ENCODE measurements around the gene MAST1.

The MAST1 gene

DNA sequence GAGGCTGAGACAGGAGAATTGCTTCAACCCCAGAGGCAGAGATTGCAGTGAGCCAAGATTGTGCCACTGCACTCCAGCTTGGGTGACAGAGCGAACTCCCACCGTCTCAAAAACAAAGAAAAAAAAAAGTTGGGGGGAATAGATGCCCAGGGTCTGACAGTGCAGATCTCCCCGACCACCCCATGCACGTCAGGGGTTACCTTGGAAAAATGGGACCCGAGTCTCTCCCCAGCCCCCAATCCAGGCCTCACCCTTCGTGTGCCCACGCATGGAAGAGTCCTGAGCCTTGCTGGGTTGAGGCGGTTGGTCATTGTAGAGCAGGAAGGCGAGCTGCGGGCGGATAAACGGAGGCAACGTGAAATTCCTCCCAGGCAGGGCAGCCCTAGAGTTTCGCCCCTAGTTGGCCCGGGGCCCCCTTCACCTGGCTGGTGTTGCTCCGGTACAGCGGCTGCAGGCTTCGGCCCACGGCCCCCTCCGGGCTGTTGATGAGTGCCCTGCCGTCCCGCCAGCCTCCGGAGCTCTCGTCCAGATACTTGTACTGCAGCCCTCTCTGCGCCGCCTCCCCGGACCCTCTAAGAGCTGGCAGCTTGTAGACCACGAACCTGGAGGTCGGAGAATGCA is 42.3 kb downstream of the MAST1 start:
- 17% methylated on average over 28 of the region's 29 CpGs for WGBS

DNA sequence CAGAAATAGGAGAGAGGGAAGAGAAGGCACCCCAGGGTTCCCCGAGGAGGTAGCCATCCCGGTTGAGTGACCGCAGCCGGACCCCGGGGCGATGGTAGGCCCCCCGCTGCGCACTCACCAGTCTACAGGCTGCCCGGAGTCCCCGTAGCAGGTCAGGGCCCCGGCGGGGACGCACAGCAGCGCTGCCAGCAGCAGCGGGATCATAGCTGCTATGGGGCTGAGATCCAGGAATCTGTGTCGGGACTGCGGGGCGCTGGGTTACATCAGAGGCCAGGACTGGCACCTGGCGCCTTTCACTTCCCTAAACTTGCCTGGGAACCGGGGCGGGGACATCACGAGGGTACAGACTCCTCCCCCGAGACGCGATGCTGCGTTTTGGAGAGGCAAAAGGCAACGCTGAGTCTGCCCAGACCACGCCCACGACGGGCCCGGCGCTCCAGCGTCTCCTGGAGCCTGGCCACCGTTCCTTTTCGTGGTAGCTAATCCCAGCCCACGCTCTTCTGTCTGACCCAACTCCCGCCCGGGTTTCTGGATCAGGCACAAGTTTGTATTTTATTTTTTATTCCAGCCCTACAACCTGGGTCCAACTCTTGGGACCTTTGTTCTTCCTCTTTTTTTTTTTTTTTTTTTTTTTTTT is 43.0 kb downstream of the MAST1 start, which contains the start of gene DNASE2:
Gene DNASE2, minus strand, starts transcription at position 278 of the 637 bp plus-strand sequence. Its CDS starts 74 bp downstream, at position 204.
- Histone ChIP-seq H3K4me2 (ENCODE audit: low read length, poor library complexity, severe bottlenecking) (peak within 1 kb of the TSS; percentile 94), H3K4me1 (ENCODE audit: control insufficient read depth, insufficient read depth, low read depth, low read length) (peaks cover 18% of the 10 kb centered on the region), H3K4me3 (ENCODE audit: insufficient read depth in 1 of 2, low read depth in 1 of 2, low read length in 2 of 2) (peak within 1 kb of the TSS; percentile 68 to 96), H3K27ac (ENCODE audit: low read length, poor library complexity, severe bottlenecking) (no peak within 1 kb of the TSS), H2BK12ac (ENCODE audit: low read length in 2 of 2) (peak within 1 kb of the TSS in 1 of 2 experiments; percentile 18), H3K27me3 (ENCODE audit: control insufficient read depth in 1 of 2, insufficient read depth in 1 of 2, low read length in 2 of 2) (peaks cover 22 to 24% of the 10 kb centered on the region in 2 experiments), H3K79me1 (replicated peaks; ENCODE audit: low read length, poor library complexity, severe bottlenecking) (no peaks in the 10 kb centered on the region), H3K14ac (ENCODE audit: low read length in 2 of 2) (peak within 1 kb of the TSS in 1 of 2 experiments; percentile 55), H2AFZ (ENCODE audit: low read depth, low read length) (peak within 1 kb of the TSS; percentile 94), H4K8ac (ENCODE audit: low read length) (peak within 1 kb of the TSS; percentile 93), H3K23ac (ENCODE audit: low read length in 2 of 2) (no peak within 1 kb of the TSS), H3K36me3 (ENCODE audit: control insufficient read depth in 1 of 2, insufficient read depth in 2 of 2, low read depth in 1 of 2, low read length in 2 of 2) (peaks cover 5 to 11% of the 10 kb centered on the region in 2 experiments), H3K9me3 (ENCODE audit: control insufficient read depth, low read length) (peaks cover 7% of the 10 kb centered on the region), H2BK5ac (ENCODE audit: low read depth, low read length, poor library complexity, severe bottlenecking) (no peak within 1 kb of the TSS), H3K9ac (ENCODE audit: low read length) (peak within 1 kb of the TSS; percentile 92), H3K18ac (ENCODE audit: low read depth in 1 of 2, low read length in 2 of 2) (peak within 1 kb of the TSS; percentile 81 to 83), H2BK120ac (ENCODE audit: low read depth, low read length) (no peak within 1 kb of the TSS), H4K91ac (ENCODE audit: low read length) (peak within 1 kb of the TSS; percentile 67), H3K4ac (ENCODE audit: low read depth in 1 of 2, low read length in 2 of 2) (no peak within 1 kb of the TSS), H2BK15ac (ENCODE audit: low read depth, poor library complexity, severe bottlenecking) (peak within 1 kb of the TSS; percentile 86), H2AK5ac (ENCODE audit: low read length, severe bottlenecking) (no peak within 1 kb of the TSS)
- peak; percentile 90 for DNase-seq
- under 1% methylated on average over 38 of the region's 38 CpGs for WGBS

More for the DNA sequence above, 42.3 kb downstream of the MAST1 start:
- no peak overlapping the region for H3K27ac ChIP-seq (ENCODE audit: low read length, poor library complexity, severe bottlenecking)
- DNase-seq, result no peak
- no peak overlapping the region for H2BK15ac ChIP-seq (ENCODE audit: low read depth, poor library complexity, severe bottlenecking)
- peak overlapping the region; percentile 68 to 96 for H3K4me3 ChIP-seq (ENCODE audit: insufficient read depth in 1 of 2, low read depth in 1 of 2, low read length in 2 of 2)
- peaks cover 14% of the 10 kb centered on the region for H3K4me1 ChIP-seq (ENCODE audit: control insufficient read depth, insufficient read depth, low read depth, low read length)
- H3K9me3 ChIP-seq (ENCODE audit: control insufficient read depth, low read length), result peaks cover 7% of the 10 kb centered on the region
- no peaks in the 10 kb centered on the region for H3K79me1 ChIP-seq (replicated peaks; ENCODE audit: low read length, poor library complexity, severe bottlenecking)
- peak overlapping the region; percentile 94 for H3K4me2 ChIP-seq (ENCODE audit: low read length, poor library complexity, severe bottlenecking)
- H3K9ac ChIP-seq (ENCODE audit: low read length), result peak overlapping the region; percentile 92
- peak overlapping the region in 1 of 2 experiments; percentile 18 for H2BK12ac ChIP-seq (ENCODE audit: low read length in 2 of 2)
- peak overlapping the region; percentile 93 for H4K8ac ChIP-seq (ENCODE audit: low read length)
- peak overlapping the region; percentile 67 for H4K91ac ChIP-seq (ENCODE audit: low read length)
- peak overlapping the region; percentile 81 to 83 for H3K18ac ChIP-seq (ENCODE audit: low read depth in 1 of 2, low read length in 2 of 2)
- H3K23ac ChIP-seq (ENCODE audit: low read length in 2 of 2), result no peak overlapping the region
- H2BK120ac ChIP-seq (ENCODE audit: low read depth, low read length), result no peak overlapping the region
- H2AK5ac ChIP-seq (ENCODE audit: low read length, severe bottlenecking), result no peak overlapping the region
- no peak overlapping the region for H2BK5ac ChIP-seq (ENCODE audit: low read depth, low read length, poor library complexity, severe bottlenecking)
- peaks cover 5 to 11% of the 10 kb centered on the region in 2 experiments for H3K36me3 ChIP-seq (ENCODE audit: control insufficient read depth in 1 of 2, insufficient read depth in 2 of 2, low read depth in 1 of 2, low read length in 2 of 2)
- peak overlapping the region in 1 of 2 experiments; percentile 9 for H3K14ac ChIP-seq (ENCODE audit: low read length in 2 of 2)
- H3K4ac ChIP-seq (ENCODE audit: low read depth in 1 of 2, low read length in 2 of 2), result no peak overlapping the region
- H2AFZ ChIP-seq (ENCODE audit: low read depth, low read length), result peak overlapping the region; percentile 94
- peaks cover 16 to 18% of the 10 kb centered on the region in 2 experiments for H3K27me3 ChIP-seq (ENCODE audit: control insufficient read depth in 1 of 2, insufficient read depth in 1 of 2, low read length in 2 of 2)

DNA sequence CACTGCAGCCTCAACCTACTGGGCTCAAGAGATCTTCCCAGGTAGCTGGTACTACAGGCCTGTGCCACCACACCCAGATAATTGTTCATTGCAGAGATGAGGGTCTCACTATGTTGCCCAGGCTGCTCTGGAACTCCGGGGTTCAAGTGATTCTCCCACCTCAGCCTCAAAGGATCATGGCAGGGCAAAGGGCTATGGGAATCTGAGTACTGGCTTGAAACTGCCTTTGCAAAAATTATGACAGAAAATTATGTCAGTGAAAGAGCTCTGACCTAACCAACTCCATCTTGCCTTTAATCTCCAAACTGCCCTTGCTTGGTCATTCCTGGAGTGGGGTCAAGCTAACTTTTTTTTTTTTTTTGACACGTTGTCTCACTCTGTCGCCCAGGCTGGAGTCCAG is 44.3 kb downstream of the MAST1 start:
- peaks cover 35 to 37% of the 10 kb centered on the region in 2 experiments for H3K27me3 ChIP-seq (ENCODE audit: control insufficient read depth in 1 of 2, insufficient read depth in 1 of 2, low read length in 2 of 2)
- H4K8ac ChIP-seq (ENCODE audit: low read length), result no peak overlapping the region
- H3K79me1 ChIP-seq (replicated peaks; ENCODE audit: low read length, poor library complexity, severe bottlenecking), result no peaks in the 10 kb centered on the region
- WGBS, result 95% methylated on average over 2 of the region's 3 CpGs
- no peak overlapping the region for H3K14ac ChIP-seq (ENCODE audit: low read length in 2 of 2)
- H2AK5ac ChIP-seq (ENCODE audit: low read length, severe bottlenecking), result no peak overlapping the region
- no peak overlapping the region for H3K4me3 ChIP-seq (ENCODE audit: insufficient read depth in 1 of 2, low read depth in 1 of 2, low read length in 2 of 2)
- no peak for DNase-seq
- peaks cover 5 to 11% of the 10 kb centered on the region in 2 experiments for H3K36me3 ChIP-seq (ENCODE audit: control insufficient read depth in 1 of 2, insufficient read depth in 2 of 2, low read depth in 1 of 2, low read length in 2 of 2)
- H3K23ac ChIP-seq (ENCODE audit: low read length in 2 of 2), result no peak overlapping the region
- no peak overlapping the region for H3K4ac ChIP-seq (ENCODE audit: low read depth in 1 of 2, low read length in 2 of 2)
- H3K9ac ChIP-seq (ENCODE audit: low read length), result no peak overlapping the region
- H2BK5ac ChIP-seq (ENCODE audit: low read depth, low read length, poor library complexity, severe bottlenecking), result no peak overlapping the region
- H3K4me1 ChIP-seq (ENCODE audit: control insufficient read depth, insufficient read depth, low read depth, low read length), result peaks cover 18% of the 10 kb centered on the region
- peaks cover 7% of the 10 kb centered on the region for H3K9me3 ChIP-seq (ENCODE audit: control insufficient read depth, low read length)
- H2AFZ ChIP-seq (ENCODE audit: low read depth, low read length), result no peak overlapping the region
- no peak overlapping the region for H2BK15ac ChIP-seq (ENCODE audit: low read depth, poor library complexity, severe bottlenecking)
- H4K91ac ChIP-seq (ENCODE audit: low read length), result no peak overlapping the region
- no peak overlapping the region for H2BK12ac ChIP-seq (ENCODE audit: low read length in 2 of 2)
- no peak overlapping the region for H2BK120ac ChIP-seq (ENCODE audit: low read depth, low read length)
- H3K18ac ChIP-seq (ENCODE audit: low read depth in 1 of 2, low read length in 2 of 2), result no peak overlapping the region
- no peak overlapping the region for H3K4me2 ChIP-seq (ENCODE audit: low read length, poor library complexity, severe bottlenecking)
- no peak overlapping the region for H3K27ac ChIP-seq (ENCODE audit: low read length, poor library complexity, severe bottlenecking)

DNA sequence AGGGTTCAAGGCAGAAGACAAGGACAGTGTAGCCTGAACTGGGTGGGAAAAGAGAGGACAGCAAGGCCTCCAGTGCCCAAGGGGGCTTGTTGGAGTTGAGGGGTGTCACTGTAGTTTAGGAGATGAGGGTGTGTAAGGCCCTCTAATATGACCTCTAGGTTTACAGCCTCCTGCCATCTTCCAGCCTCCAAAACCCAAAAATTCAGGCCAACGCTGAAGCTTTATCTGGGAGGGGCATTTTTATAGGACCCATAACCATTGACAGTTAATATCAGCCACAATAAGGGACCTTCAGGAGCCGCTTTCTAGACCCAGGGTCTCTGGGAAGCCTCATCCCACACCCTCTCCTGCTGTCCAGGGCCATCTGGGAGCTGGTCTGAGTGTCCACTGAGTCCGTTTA is 45.9 kb downstream of the MAST1 start:
- H2BK5ac ChIP-seq (ENCODE audit: low read depth, low read length, poor library complexity, severe bottlenecking), result no peak overlapping the region

More for the DNA sequence above, 45.9 kb downstream of the MAST1 start:
- no peak overlapping the region for H3K4me3 ChIP-seq (ENCODE audit: insufficient read depth in 1 of 2, low read depth in 1 of 2, low read length in 2 of 2)
- H2BK12ac ChIP-seq (ENCODE audit: low read length in 2 of 2), result no peak overlapping the region
- H2AFZ ChIP-seq (ENCODE audit: low read depth, low read length), result no peak overlapping the region
- no peak overlapping the region for H3K4ac ChIP-seq (ENCODE audit: low read depth in 1 of 2, low read length in 2 of 2)
- H3K9me3 ChIP-seq (ENCODE audit: control insufficient read depth, low read length), result peaks cover 7% of the 10 kb centered on the region
- H3K36me3 ChIP-seq (ENCODE audit: control insufficient read depth in 1 of 2, insufficient read depth in 2 of 2, low read depth in 1 of 2, low read length in 2 of 2), result no peaks in the 10 kb centered on the region
- WGBS, result 80% methylated on average over 3 of the region's 3 CpGs
- no peak overlapping the region for H3K4me2 ChIP-seq (ENCODE audit: low read length, poor library complexity, severe bottlenecking)
- H3K23ac ChIP-seq (ENCODE audit: low read length in 2 of 2), result no peak overlapping the region
- no peak overlapping the region for H3K9ac ChIP-seq (ENCODE audit: low read length)
- H4K91ac ChIP-seq (ENCODE audit: low read length), result no peak overlapping the region
- no peak overlapping the region for H2BK120ac ChIP-seq (ENCODE audit: low read depth, low read length)
- no peak overlapping the region for H4K8ac ChIP-seq (ENCODE audit: low read length)
- peaks cover 40 to 41% of the 10 kb centered on the region in 2 experiments for H3K27me3 ChIP-seq (ENCODE audit: control insufficient read depth in 1 of 2, insufficient read depth in 1 of 2, low read length in 2 of 2)
- no peaks in the 10 kb centered on the region for H3K79me1 ChIP-seq (replicated peaks; ENCODE audit: low read length, poor library complexity, severe bottlenecking)
- H3K14ac ChIP-seq (ENCODE audit: low read length in 2 of 2), result no peak overlapping the region
- H3K27ac ChIP-seq (ENCODE audit: low read length, poor library complexity, severe bottlenecking), result no peak overlapping the region
- H2BK15ac ChIP-seq (ENCODE audit: low read depth, poor library complexity, severe bottlenecking), result no peak overlapping the region
- peaks cover 18% of the 10 kb centered on the region for H3K4me1 ChIP-seq (ENCODE audit: control insufficient read depth, insufficient read depth, low read depth, low read length)
- no peak overlapping the region for H2AK5ac ChIP-seq (ENCODE audit: low read length, severe bottlenecking)
- no peak for DNase-seq
- H3K18ac ChIP-seq (ENCODE audit: low read depth in 1 of 2, low read length in 2 of 2), result no peak overlapping the region
